Fibroblast of pulmonary artery (primary cell): ENCODE measurements around the gene CLCN2.

ENCODE experiments used
- DNase-seq: peaks from one replicate; pipeline ENCODE4 v3.0.0-alpha.2; 2010; ENCODE audit warnings: low read depth
- H3K4me3 ChIP-seq: replicated peaks from 2 replicates; pipeline ENCODE4 v1.5.1; 2011; ENCODE audit warnings: low read depth, mild to moderate bottlenecking, control low read depth, low read length, moderate library complexity
- CTCF ChIP-seq: IDR thresholded peaks from 2 replicates; pipeline ENCODE4 v1.5.1; 2011; ENCODE audit warnings: mild to moderate bottlenecking, control low read depth, low read length, inconsistent platforms; ENCODE audit errors: missing control alignments

Gene CLCN2

GRCh38 chr3:184336547-184337398 lies 24.6 kb downstream of the CLCN2 start:
- peak; percentile 71 for DNase-seq
- no peak for TF ChIP-seq CTCF
- peak overlapping the region; percentile 70 for H3K4me3 ChIP-seq

- H3K4me3 ChIP-seq, result peak overlapping the region; percentile 70
- DNase-seq, result peak; percentile 82
- TF ChIP-seq CTCF, result no peak
These were observed 25.5 kb downstream of the CLCN2 start for GRCh38 chr3:184335661-184336546.

- no peak for TF ChIP-seq CTCF
- DNase-seq, result no peak
These were observed 26.1 kb downstream of the CLCN2 start for GRCh38 chr3:184335291-184335660.

GRCh38 chr3:184334470-184335158 lies 26.8 kb downstream of the CLCN2 start:
- DNase-seq, result peak; percentile 28
- no peak for TF ChIP-seq CTCF
- H3K4me3 ChIP-seq, result no peak overlapping the region

More at GRCh38 chr3:184335291-184335660, 26.1 kb downstream of the CLCN2 start:
- H3K4me3 ChIP-seq, result no peak overlapping the region

GRCh38 chr3:184333700-184334099 lies 27.7 kb downstream of the CLCN2 start:
- no peak for TF ChIP-seq CTCF

GRCh38 chr3:184333190-184333589 lies 28.2 kb downstream of the CLCN2 start:
- no peak for DNase-seq
- no peak for TF ChIP-seq CTCF
- H3K4me3 ChIP-seq, result no peak overlapping the region

More at GRCh38 chr3:184333700-184334099, 27.7 kb downstream of the CLCN2 start:
- no peak for DNase-seq
- H3K4me3 ChIP-seq, result no peak overlapping the region
